Sigmoid colon (tissue), 7 donors: Measurements from ENCODE around the gene FOXL2NB. TPM values are rescaled to one million over a fixed set of nuclear protein-coding genes. Genes with fewer than 3 reads are reported as not detected.

Source experiments
- DNase-seq: peaks from one replicate; pipeline ENCODE4 v3.0.0-alpha.2; 2019
- H3K27ac ChIP-seq, 4 donors: fragments of 200-600 bp; sonication (generic); one replicate each; pipeline ENCODE4 v1.5.1; 2016 to 2019; ENCODE audit warnings: mild to moderate bottlenecking in 1 of 4
- H3K27me3 ChIP-seq, 3 donors: fragments of 200-600 bp; sonication (generic); one replicate each; pipeline ENCODE4 v1.5.1; 2019; ENCODE audit warnings: mild to moderate bottlenecking in 1 of 3
- H3K36me3 ChIP-seq, 4 donors: fragments of 200-600 bp; sonication (generic); one replicate each; pipeline ENCODE4 v1.5.1; 2016 to 2019
- H3K4me1 ChIP-seq, 4 donors: fragments of 200-600 bp; sonication (generic); one replicate each; pipeline ENCODE4 v1.5.1; 2017 to 2019
- H3K4me3 ChIP-seq, 4 donors: fragments of 200-600 bp; sonication (generic); one replicate each; pipeline ENCODE4 v1.5.1; 2017 to 2019; ENCODE audit warnings: mild to moderate bottlenecking in 2 of 4, moderate library complexity in 1 of 4
- H3K9me3 ChIP-seq, 4 donors: fragments of 200-600 bp in 3 of 4; sonication (generic) in 3 of 4; one replicate each; pipeline versions ENCODE4 v1.5.1 to v1.6.1; 2013 to 2019
- CTCF ChIP-seq, 4 experiments: fragments of 450-650 bp in 3 of 4; fragments of 200-600 bp in 1 of 4; IDR thresholded peaks; one replicate each; pipeline ENCODE4 v1.5.1; 2016 to 2019; ENCODE audit warnings: antibody characterized with exemption in 4 of 4, mild to moderate bottlenecking in 3 of 4, moderate library complexity in 2 of 4
- EP300 ChIP-seq, 4 donors: sonication (generic); formaldehyde crosslinking; IDR thresholded peaks; one replicate each; pipeline ENCODE4 v1.6.1; 2017; ENCODE audit warnings: antibody characterized with exemption in 4 of 4
- POLR2A ChIP-seq, 2 donors: fragments of 450-650 bp; IDR thresholded peaks; one replicate each; pipeline ENCODE4 v1.6.1; 2016; ENCODE audit warnings: antibody characterized with exemption in 2 of 2, mild to moderate bottlenecking in 2 of 2, moderate library complexity in 2 of 2
- POLR2AphosphoS5 ChIP-seq, 4 donors: sonication (generic); formaldehyde crosslinking; IDR thresholded peaks; one replicate each; pipeline ENCODE4 v1.6.1; 2017; ENCODE audit warnings: antibody characterized with exemption in 4 of 4
- WGBS, 2 donors: extraction: QIAGEN DNeasy Blood & Tissue Kit; methylation state at CpG; one replicate each; pipeline ENCODE4 v1.1.7; 2013; 5-methylcytosine and 5-hydroxymethylcytosine counted together
- intact Hi-C: fragments of 100-400 bp; cut with DNase I; formaldehyde crosslinking; loops from one replicate; pipeline ENCODE4 v1.15.1; 2023
- polyA plus RNA-seq, 3 donors: library from polyadenylated mRNA; stranded (reverse); fragments of 200-250 nt; gene quantifications; one replicate each; pipeline ENCODE4 v1.2.3, GENCODE V29; 2013
- total RNA-seq, 4 donors: library from RNA; depleted of rRNA; stranded (reverse); fragments of >200 nt; gene quantifications; one replicate each; pipeline ENCODE4 v1.1.0, GENCODE V29; 2016
- donor health status: healthy with polysubstance abuse.
- donor health status: Bipolar disorder and iron deficiency.
- donor health status: healthy.

The FOXL2NB gene
- total and polyA plus RNA-seq, 7 donors: under 0.01 TPM; not detected in 6

GRCh38 chr3:138964923-138965322 is 17.9 kb downstream of the FOXL2NB start:
- intact Hi-C loops: no loop called here
- no peak overlapping the region for H3K27ac ChIP-seq
- peaks cover 0 to 6% (median 3%) of the 10 kb centered on the region in 4 donors for H3K4me1 ChIP-seq
- TF ChIP-seq EP300 (IDR thresholded peaks at IDR 0.05): no peak
- TF ChIP-seq POLR2AphosphoS5 (IDR thresholded peaks at IDR 0.05): no peak
- no peak for TF ChIP-seq POLR2A (IDR thresholded peaks at IDR 0.05)
- no peak overlapping the region for H3K4me3 ChIP-seq
- peaks cover 0 to 15% (median under 1%) of the 10 kb centered on the region in 4 donors for H3K9me3 ChIP-seq
- peaks cover 14 to 29% (median 21%) of the 10 kb centered on the region in 3 donors for H3K27me3 ChIP-seq
- H3K36me3 ChIP-seq: no peaks in the 10 kb centered on the region
- DNase-seq: no peak

GRCh38 chr3:138971766-138972320 is 24.8 kb downstream of the FOXL2NB start:
- intact Hi-C loops: no loop called here
- Histone ChIP-seq H3K4me1 (no peaks in the 10 kb centered on the region), H3K9me3 (no peaks in the 10 kb centered on the region), H3K27me3 (peaks cover 0 to 4% (median 0%) of the 10 kb centered on the region in 3 donors), H3K4me3 (no peak overlapping the region), H3K36me3 (no peaks in the 10 kb centered on the region), H3K27ac (no peak overlapping the region)
- TF ChIP-seq POLR2AphosphoS5 (IDR thresholded peaks at IDR 0.05): no peak
- TF ChIP-seq POLR2A (IDR thresholded peaks at IDR 0.05): no peak
- no peak for TF ChIP-seq EP300 (IDR thresholded peaks at IDR 0.05)
- no peak for TF ChIP-seq CTCF (IDR thresholded peaks at IDR 0.05)
- DNase-seq: no peak
- WGBS, 2 donors: 81 to 89% methylated on average over 6 of the region's 6 CpGs

GRCh38 chr3:138972941-138973340 is 25.9 kb downstream of the FOXL2NB start:
- TF ChIP-seq POLR2AphosphoS5 (IDR thresholded peaks at IDR 0.05): no peak
- no peak for TF ChIP-seq CTCF (IDR thresholded peaks at IDR 0.05)
- TF ChIP-seq EP300 (IDR thresholded peaks at IDR 0.05): no peak
- Histone ChIP-seq H3K27me3 (peaks cover 0 to 4% (median 0%) of the 10 kb centered on the region in 3 donors), H3K4me3 (no peak overlapping the region), H3K9me3 (no peaks in the 10 kb centered on the region), H3K27ac (no peak overlapping the region), H3K4me1 (no peaks in the 10 kb centered on the region), H3K36me3 (no peaks in the 10 kb centered on the region)
- DNase-seq: no peak
- intact Hi-C loops: no loop called here
- WGBS, 2 donors: 90 to 91% methylated on average over 5 of the region's 5 CpGs

- intact Hi-C loops: no loop called here
Observed at GRCh38 chr3:138974462-138974861, 27.4 kb downstream of the FOXL2NB start.

GRCh38 chr3:138975351-138975750 is 28.3 kb downstream of the FOXL2NB start:
- no peak for TF ChIP-seq EP300 (IDR thresholded peaks at IDR 0.05)
- no peak for TF ChIP-seq CTCF (IDR thresholded peaks at IDR 0.05)
- TF ChIP-seq POLR2A (IDR thresholded peaks at IDR 0.05): no peak
- no peak for TF ChIP-seq POLR2AphosphoS5 (IDR thresholded peaks at IDR 0.05)
- Histone ChIP-seq H3K27ac (no peak overlapping the region), H3K4me3 (no peak overlapping the region), H3K4me1 (peaks cover 0 to 5% (median 0%) of the 10 kb centered on the region in 4 donors), H3K9me3 (no peaks in the 10 kb centered on the region), H3K27me3 (peaks cover 0 to 4% (median 0%) of the 10 kb centered on the region in 3 donors), H3K36me3 (no peaks in the 10 kb centered on the region)
- intact Hi-C loops: loop anchor here (5.0 kb wide), 1 partner anchor 38 kb away; no protein-coding TSS in a partner anchor
- WGBS, 2 donors: 94% methylated on average over 8 of the region's 8 CpGs
- no peak for DNase-seq

More at GRCh38 chr3:138974462-138974861, 27.4 kb downstream of the FOXL2NB start:
- peaks cover 0 to 4% (median 0%) of the 10 kb centered on the region in 3 donors for H3K27me3 ChIP-seq
- no peaks in the 10 kb centered on the region for H3K9me3 ChIP-seq
- 68 to 77% methylated on average over 5 of the region's 5 CpGs for WGBS, 2 donors
- no peaks in the 10 kb centered on the region for H3K4me1 ChIP-seq
- no peak overlapping the region for H3K27ac ChIP-seq
- H3K36me3 ChIP-seq: no peaks in the 10 kb centered on the region
- DNase-seq: no peak
- TF ChIP-seq POLR2AphosphoS5 (IDR thresholded peaks at IDR 0.05) (no peak), CTCF (IDR thresholded peaks at IDR 0.05) (no peak), POLR2A (IDR thresholded peaks at IDR 0.05) (no peak), EP300 (IDR thresholded peaks at IDR 0.05) (no peak)
- H3K4me3 ChIP-seq: no peak overlapping the region
